Stromal cell of bone marrow (primary cell): ENCODE measurements around the gene MSX2.

Experiments used
- DNase-seq: peaks from one replicate; pipeline ENCODE4 v3.0.0-alpha.2; 2012; ENCODE audit warnings: low read depth

The MSX2 gene

GRCh38 chr5:174775081-174775480 is 50.7 kb downstream of the MSX2 start:
- no peak for DNase-seq

DNA sequence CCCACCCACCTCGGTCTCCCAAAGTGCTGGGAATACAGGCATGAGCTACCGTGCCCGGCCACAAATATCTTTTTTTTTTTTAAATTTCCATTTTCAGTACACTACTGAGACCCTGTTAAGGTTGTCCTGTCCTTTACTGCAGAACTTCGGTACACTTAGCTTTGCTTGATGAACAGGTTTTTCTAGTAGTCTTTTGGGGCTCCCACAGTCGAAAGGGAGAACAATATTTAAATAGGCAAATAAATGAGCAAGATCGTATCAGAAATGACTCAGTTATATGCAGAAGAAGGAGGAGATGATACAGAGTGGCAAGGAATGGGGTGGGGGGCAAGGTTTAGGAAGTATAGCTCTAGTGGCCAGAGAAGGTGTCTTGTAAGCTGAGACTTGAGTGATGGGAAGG is 52.7 kb downstream of the MSX2 start:
- DNase-seq = no peak

- peak; percentile 9 for DNase-seq
Observed at GRCh38 chr5:174777583-174777982, 53.2 kb downstream of the MSX2 start.
